Medulla oblongata (tissue), 1 donor: Measurements from ENCODE around the gene WWC2.

Source experiments
- DNase-seq: peaks from one replicate; pipeline ENCODE4 v3.0.0-alpha.2; 2015; ENCODE audit errors: extremely low spot score

Gene WWC2

GRCh38 chr4:183329954-183330742 is 231.1 kb downstream of the WWC2 start:
- DNase-seq: no peak

GRCh38 chr4:183330841-183331240 is 231.8 kb downstream of the WWC2 start:
- no peak for DNase-seq

- no peak for DNase-seq
These were observed 233.4 kb downstream of the WWC2 start for GRCh38 chr4:183332447-183332846.

GRCh38 chr4:183333202-183333601 is 234.1 kb downstream of the WWC2 start:
- no peak for DNase-seq

GRCh38 chr4:183333983-183334382 is 234.9 kb downstream of the WWC2 start:
- no peak for DNase-seq

- no peak for DNase-seq
These were observed 236.4 kb downstream of the WWC2 start for GRCh38 chr4:183335369-183335940.

- no peak for DNase-seq
These were observed 238.3 kb downstream of the WWC2 start for GRCh38 chr4:183337349-183337748.

GRCh38 chr4:183337833-183338232 is 238.8 kb downstream of the WWC2 start:
- no peak for DNase-seq

GRCh38 chr4:183342541-183343533 is 243.8 kb downstream of the WWC2 start:
- no peak for DNase-seq

GRCh38 chr4:183343730-183344129 is 244.7 kb downstream of the WWC2 start:
- no peak for DNase-seq

GRCh38 chr4:183344523-183345255 is 245.6 kb downstream of the WWC2 start:
- DNase-seq: no peak

GRCh38 chr4:183345261-183345660 is 246.2 kb downstream of the WWC2 start:
- no peak for DNase-seq

- DNase-seq: no peak
These were observed 248.1 kb downstream of the WWC2 start for GRCh38 chr4:183347146-183347545.

GRCh38 chr4:183347566-183347965 is 248.5 kb downstream of the WWC2 start:
- DNase-seq: no peak

- no peak for DNase-seq
These were observed 249.1 kb downstream of the WWC2 start for GRCh38 chr4:183348136-183348535.

GRCh38 chr4:183348706-183349659 is 249.9 kb downstream of the WWC2 start:
- peak; percentile 18 for DNase-seq

GRCh38 chr4:183349673-183350072 is 250.6 kb downstream of the WWC2 start:
- DNase-seq: no peak

- DNase-seq: no peak
These were observed 251.4 kb downstream of the WWC2 start for GRCh38 chr4:183350317-183351071.

GRCh38 chr4:183352546-183352945 is 253.5 kb downstream of the WWC2 start:
- no peak for DNase-seq

- no peak for DNase-seq
These were observed 254.5 kb downstream of the WWC2 start for GRCh38 chr4:183353557-183353956.
